Right lobe of liver (tissue), 6 donors: ENCODE measurements around the gene HYLS1. TPM values are rescaled to one million over a fixed set of nuclear protein-coding genes. Genes with fewer than 3 reads are reported as not detected.

ENCODE experiments used
- ATAC-seq, 4 donors: fragments of 200-7000 bp; cut with Tn5 transposase; one replicate each; pipeline ENCODE4 v1.9.1; 2020; ENCODE audit warnings: mild to moderate bottlenecking in 4 of 4, moderate library complexity in 4 of 4
- DNase-seq, 3 donors: peaks; one replicate each; pipeline ENCODE4 v3.0.0-alpha.2; 2020
- H3K27ac ChIP-seq, 3 donors: fragments of 200-600 bp; one replicate each; pipeline ENCODE4 v1.8.0; 2022
- H3K27me3 ChIP-seq, 2 donors: fragments of 200-600 bp; one replicate each; pipeline ENCODE4 v1.8.0; 2022
- H3K36me3 ChIP-seq, 4 donors: fragments of 200-600 bp; sonication (generic) in 1 of 4; one replicate each; pipeline versions ENCODE4 v1.5.1 to v1.8.0; 2017 to 2022; ENCODE audit warnings: control low read depth in 1 of 4
- H3K4me1 ChIP-seq, 4 donors: fragments of 200-600 bp; sonication (generic) in 1 of 4; one replicate each; pipeline versions ENCODE4 v1.5.1 to v1.8.0; 2017 to 2022; ENCODE audit warnings: control low read depth in 1 of 4
- H3K4me3 ChIP-seq, 3 donors: fragments of 200-600 bp; one replicate each; pipeline ENCODE4 v1.8.0; 2022
- H3K9me3 ChIP-seq, 4 donors: fragments of 200-600 bp; sonication (generic) in 1 of 4; one replicate each; pipeline versions ENCODE4 v1.5.1 to v1.8.0; 2017 to 2022; ENCODE audit warnings: control low read depth in 1 of 4
- POLR2A ChIP-seq: fragments of 450-650 bp; IDR thresholded peaks from one replicate; pipeline ENCODE4 v1.6.1; 2017; ENCODE audit warnings: antibody characterized with exemption, mild to moderate bottlenecking
- WGBS: methylation state at CpG from one replicate; pipeline ENCODE4 v1.1.6; 2018; ENCODE audit warnings: low coverage, low lambda C conversion rate; ENCODE audit not compliant: insufficient coverage; ENCODE audit errors: missing lambda C conversion rate; 5-methylcytosine and 5-hydroxymethylcytosine counted together
- intact Hi-C, 2 donors: fragments of 100-400 bp; cut with DNase I; formaldehyde crosslinking; loops; one replicate each; pipeline versions ENCODE4 v1.11.2 to v1.14.1; 2022
- total RNA-seq, 6 experiments: library from RNA; depleted of rRNA in 2 of 6; stranded (reverse); fragments of >200 nt in 2 of 6; fragmentation: NEBNext Ultra II Directional in 3 of 6; extraction: Animal tissue kit (Norgen Biotek cat#: 25700) in 3 of 6; gene quantifications; one replicate each; pipeline versions ENCODE4 v1.1.0 to v1.2.4, GENCODE V29; 2016 to 2023
- TF ChIP-seq, protein P1 (sequence below), 4 donors: fragments of 200-600 bp in 3 of 4; fragments of 450-650 bp in 1 of 4; IDR thresholded peaks; one replicate each; pipeline versions ENCODE4 v1.5.1 to v1.8.0; 2016 to 2022; ENCODE audit warnings: antibody characterized with exemption in 4 of 4, mild to moderate bottlenecking in 2 of 4
- donor health status: DM: no; HTN: yes; CAD: no.
- donor health status: DM: no; HTN: no; CAD: no.
- donor health status: DM: no; HTN: no; CAD: no.
- donor health status: DM: no; HTN: yes; CAD: no.
- donor health status: DM: no; HTN: yes; CAD: no.

The HYLS1 gene
- total RNA-seq, 6 experiments from 2014 or later, result 1.7 to 3.5 (median 3.2) TPM

DNA sequence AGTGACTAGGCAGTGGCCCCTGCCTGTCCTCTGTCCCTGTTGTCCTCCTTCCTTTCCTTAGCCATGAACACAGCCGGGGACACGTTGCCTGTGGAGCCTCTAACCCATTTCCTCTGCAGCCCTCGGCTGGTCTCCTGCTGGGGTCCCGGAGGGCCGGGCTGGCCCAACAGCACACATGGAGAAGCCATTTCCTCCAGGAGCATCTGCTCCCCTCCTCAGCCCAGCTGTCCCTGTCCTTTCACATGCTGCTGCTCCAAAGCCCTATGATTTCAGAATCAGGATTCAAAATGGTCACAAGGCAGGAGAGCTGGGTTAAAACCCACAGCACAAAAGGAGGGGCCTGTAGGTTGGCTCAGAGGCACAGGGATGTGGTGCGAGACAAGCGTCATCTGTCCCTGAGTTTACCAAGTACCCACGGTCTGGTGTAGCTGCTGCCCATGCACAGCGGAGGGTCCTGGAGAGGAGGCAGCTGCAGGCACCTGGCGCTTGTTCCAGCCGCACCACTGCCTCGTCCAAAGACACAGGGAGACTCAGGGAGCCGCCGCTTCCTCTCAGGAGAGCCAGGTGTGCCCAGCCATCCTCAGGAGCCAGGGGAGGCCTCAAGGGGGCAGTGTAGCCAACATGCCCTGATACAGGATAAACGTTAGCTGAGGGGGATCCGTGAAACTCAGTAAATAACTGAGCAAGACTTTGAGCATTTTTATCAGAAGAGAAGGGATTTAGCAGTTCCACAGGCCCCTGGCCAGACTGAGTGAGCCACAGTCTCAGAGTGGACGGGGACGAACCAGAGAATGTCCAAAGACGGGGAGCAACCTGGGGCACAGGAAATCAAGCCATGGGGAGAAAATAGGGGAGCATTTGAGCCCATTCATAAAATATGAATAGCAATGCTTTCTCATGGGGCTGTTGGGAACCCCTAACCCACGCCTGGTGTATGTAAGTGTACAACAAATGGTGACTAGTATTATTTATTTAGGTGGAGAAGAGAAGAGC lies 54.4 kb downstream of the HYLS1 start:
- H3K4me3 ChIP-seq, result no peak overlapping the region
- H3K27me3 ChIP-seq, result no peaks in the 10 kb centered on the region
- no peaks in the 10 kb centered on the region for H3K4me1 ChIP-seq
- TF ChIP-seq, protein P1, sequence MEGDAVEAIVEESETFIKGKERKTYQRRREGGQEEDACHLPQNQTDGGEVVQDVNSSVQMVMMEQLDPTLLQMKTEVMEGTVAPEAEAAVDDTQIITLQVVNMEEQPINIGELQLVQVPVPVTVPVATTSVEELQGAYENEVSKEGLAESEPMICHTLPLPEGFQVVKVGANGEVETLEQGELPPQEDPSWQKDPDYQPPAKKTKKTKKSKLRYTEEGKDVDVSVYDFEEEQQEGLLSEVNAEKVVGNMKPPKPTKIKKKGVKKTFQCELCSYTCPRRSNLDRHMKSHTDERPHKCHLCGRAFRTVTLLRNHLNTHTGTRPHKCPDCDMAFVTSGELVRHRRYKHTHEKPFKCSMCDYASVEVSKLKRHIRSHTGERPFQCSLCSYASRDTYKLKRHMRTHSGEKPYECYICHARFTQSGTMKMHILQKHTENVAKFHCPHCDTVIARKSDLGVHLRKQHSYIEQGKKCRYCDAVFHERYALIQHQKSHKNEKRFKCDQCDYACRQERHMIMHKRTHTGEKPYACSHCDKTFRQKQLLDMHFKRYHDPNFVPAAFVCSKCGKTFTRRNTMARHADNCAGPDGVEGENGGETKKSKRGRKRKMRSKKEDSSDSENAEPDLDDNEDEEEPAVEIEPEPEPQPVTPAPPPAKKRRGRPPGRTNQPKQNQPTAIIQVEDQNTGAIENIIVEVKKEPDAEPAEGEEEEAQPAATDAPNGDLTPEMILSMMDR (IDR thresholded peaks at IDR 0.05), result peak; percentile 65 to 82 (median 73)
- no peak for TF ChIP-seq POLR2A
- 26% methylated on average over 20 of the region's 20 CpGs for WGBS
- H3K36me3 ChIP-seq, result no peaks in the 10 kb centered on the region
- DNase-seq (peak; percentile 69 to 72 (median 71)), ATAC-seq (peak; percentile 90 to 97 (median 92))
- no peaks in the 10 kb centered on the region for H3K9me3 ChIP-seq
- no peak overlapping the region for H3K27ac ChIP-seq
- intact Hi-C loops, result loop anchor here in 1 of 2 donors (10.0 kb wide), 1 partner anchor 93 kb away; no protein-coding TSS in a partner anchor

DNA sequence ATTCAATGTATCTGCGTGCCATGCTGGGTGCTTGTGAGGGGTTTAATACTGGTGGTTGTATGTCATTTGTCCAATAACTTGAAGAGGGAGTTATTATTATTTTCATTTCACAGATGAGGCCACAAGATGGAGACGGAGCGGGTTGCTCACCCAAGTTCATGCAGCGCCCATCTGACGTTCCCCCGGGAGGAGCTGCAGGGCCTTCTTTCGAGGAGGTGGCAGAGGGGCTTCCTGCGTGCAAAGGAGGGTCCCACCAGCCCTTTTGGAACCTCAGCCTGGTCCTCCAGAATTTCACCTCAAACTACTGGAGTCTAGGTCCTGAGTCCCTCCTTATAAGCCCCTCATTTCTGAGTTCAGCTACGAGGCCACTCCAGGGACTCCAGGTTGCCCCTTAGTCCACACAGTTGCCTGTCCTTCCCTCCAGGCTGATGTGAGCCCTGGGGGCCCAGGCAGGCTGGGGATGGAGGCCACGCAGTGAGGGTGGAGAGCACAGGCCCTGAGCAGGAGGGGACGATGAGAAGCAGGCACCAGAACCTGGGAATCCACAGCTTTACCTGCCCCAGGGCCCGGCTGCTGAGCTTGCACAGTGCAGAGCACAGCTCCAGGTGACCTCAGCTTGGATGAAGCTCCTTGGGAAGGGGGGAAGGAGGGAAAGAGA lies 55.4 kb downstream of the HYLS1 start:
- Histone ChIP-seq H3K9me3 (no peaks in the 10 kb centered on the region), H3K36me3 (no peaks in the 10 kb centered on the region), H3K4me1 (no peaks in the 10 kb centered on the region), H3K4me3 (no peak overlapping the region), H3K27me3 (no peaks in the 10 kb centered on the region), H3K27ac (no peak overlapping the region)
- no peak for TF ChIP-seq POLR2A
- TF ChIP-seq, protein P1 (IDR thresholded peaks at IDR 0.05), result no peak
- WGBS, result 70% methylated on average over 2 of the region's 12 CpGs
- DNase-seq, result no peak
- no peak for ATAC-seq
- intact Hi-C loops, result loop anchor here in 1 of 2 donors (10.0 kb wide), 1 partner anchor 92 kb away; no protein-coding TSS in a partner anchor

DNA sequence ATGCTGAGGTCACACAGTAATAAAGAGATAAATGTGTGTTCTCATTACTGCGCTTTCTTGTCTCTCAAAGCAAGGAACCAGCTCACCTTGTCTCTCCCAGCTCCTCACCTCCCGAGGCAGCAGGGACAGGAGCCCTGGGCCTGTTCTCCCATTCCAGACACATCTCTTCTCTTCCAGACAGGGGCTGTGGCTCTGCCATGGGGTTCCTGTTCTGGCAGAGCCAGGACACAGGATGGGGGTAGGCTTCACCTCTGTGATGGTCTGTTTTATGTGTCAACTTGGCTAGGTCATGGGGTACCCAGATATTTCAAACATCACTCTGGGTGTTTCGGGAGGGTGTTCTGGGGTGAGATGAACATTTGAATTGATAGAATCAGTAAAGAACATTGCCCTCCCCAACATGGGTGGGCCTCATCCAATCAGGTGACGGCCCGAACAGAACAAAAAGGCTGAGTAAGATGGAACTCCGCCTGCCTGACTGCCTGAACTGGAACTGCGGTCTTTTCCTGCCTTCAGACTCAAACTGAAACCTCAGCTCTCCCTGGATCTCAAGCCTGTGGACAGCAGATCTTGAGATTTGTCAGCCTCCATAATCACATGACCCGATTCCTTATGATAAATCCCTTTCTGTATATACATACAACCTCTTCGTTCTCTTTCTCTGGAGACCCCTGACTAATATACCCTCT lies 56.3 kb downstream of the HYLS1 start:
- H3K4me1 ChIP-seq, result no peaks in the 10 kb centered on the region
- ATAC-seq (no peak), DNase-seq (no peak)
- H3K9me3 ChIP-seq, result no peaks in the 10 kb centered on the region
- no peak overlapping the region for H3K27ac ChIP-seq
- intact Hi-C loops, result loop anchor here in 1 of 2 donors (10.0 kb wide), 1 partner anchor 91 kb away; no protein-coding TSS in a partner anchor
- no peaks in the 10 kb centered on the region for H3K27me3 ChIP-seq
- no peak overlapping the region for H3K4me3 ChIP-seq
- TF ChIP-seq, protein P1 (IDR thresholded peaks at IDR 0.05), result no peak
- TF ChIP-seq POLR2A, result no peak
- no peaks in the 10 kb centered on the region for H3K36me3 ChIP-seq
- WGBS, result 79% methylated on average over 8 of the region's 9 CpGs

DNA sequence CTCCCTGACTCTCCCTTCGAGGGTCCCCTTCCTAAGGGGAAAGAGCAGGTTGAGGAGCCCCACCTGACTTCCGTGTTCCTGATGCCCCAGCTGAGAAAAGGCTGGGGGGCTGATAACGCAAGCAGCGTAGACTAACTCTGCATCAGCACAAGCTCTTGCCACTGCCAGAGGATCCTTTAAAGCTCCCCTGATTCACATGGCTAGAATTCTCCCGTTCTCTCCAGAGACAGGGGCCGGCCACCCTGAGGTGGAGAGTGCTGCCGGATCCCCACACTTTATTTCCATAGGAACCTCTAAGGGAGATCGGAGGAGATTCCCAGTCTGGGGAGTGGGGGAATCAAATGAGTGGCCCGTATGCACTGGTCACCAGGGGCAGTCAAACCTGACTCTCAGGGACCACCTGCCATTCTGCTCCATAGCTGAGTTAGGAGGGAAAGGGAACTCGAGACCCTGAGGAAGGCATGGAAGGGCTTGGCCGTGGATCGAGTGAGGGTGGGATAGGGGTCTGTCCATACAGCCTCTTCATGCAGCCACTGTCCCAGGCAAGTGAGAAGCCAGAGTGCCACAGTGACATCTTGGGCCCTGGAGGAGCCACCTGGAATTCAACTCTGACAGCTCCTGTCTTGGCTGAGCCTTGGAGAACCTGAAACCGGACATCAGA lies 57.0 kb downstream of the HYLS1 start:
- Histone ChIP-seq H3K4me3 (no peak overlapping the region), H3K27ac (no peak overlapping the region), H3K9me3 (no peaks in the 10 kb centered on the region), H3K27me3 (no peaks in the 10 kb centered on the region), H3K36me3 (no peaks in the 10 kb centered on the region), H3K4me1 (no peaks in the 10 kb centered on the region)
- TF ChIP-seq, protein P1 (IDR thresholded peaks at IDR 0.05), result no peak
- no peak for TF ChIP-seq POLR2A
- intact Hi-C loops, result loop anchor here in 1 of 2 donors (10.0 kb wide), 1 partner anchor 90 kb away; no protein-coding TSS in a partner anchor
- 53% methylated on average over 4 of the region's 13 CpGs for WGBS
- DNase-seq (no peak), ATAC-seq (no peak)
